DMS53 treated with DMSO at 0.1 percent for 48 hours (cell line): ENCODE data around the gene FAT1.
"Not testable (repeated sequence)": the region's sequence is repeated elsewhere in the genome, so short reads cannot be mapped to it uniquely, and the experiment has no call there.

Experiments used
- DNase-seq: peaks from one replicate; lab custom pipeline; 2025; ENCODE audit not compliant: unreplicated experiment; lab: John Stamatoyannopoulos, UW

Gene FAT1, protein sequence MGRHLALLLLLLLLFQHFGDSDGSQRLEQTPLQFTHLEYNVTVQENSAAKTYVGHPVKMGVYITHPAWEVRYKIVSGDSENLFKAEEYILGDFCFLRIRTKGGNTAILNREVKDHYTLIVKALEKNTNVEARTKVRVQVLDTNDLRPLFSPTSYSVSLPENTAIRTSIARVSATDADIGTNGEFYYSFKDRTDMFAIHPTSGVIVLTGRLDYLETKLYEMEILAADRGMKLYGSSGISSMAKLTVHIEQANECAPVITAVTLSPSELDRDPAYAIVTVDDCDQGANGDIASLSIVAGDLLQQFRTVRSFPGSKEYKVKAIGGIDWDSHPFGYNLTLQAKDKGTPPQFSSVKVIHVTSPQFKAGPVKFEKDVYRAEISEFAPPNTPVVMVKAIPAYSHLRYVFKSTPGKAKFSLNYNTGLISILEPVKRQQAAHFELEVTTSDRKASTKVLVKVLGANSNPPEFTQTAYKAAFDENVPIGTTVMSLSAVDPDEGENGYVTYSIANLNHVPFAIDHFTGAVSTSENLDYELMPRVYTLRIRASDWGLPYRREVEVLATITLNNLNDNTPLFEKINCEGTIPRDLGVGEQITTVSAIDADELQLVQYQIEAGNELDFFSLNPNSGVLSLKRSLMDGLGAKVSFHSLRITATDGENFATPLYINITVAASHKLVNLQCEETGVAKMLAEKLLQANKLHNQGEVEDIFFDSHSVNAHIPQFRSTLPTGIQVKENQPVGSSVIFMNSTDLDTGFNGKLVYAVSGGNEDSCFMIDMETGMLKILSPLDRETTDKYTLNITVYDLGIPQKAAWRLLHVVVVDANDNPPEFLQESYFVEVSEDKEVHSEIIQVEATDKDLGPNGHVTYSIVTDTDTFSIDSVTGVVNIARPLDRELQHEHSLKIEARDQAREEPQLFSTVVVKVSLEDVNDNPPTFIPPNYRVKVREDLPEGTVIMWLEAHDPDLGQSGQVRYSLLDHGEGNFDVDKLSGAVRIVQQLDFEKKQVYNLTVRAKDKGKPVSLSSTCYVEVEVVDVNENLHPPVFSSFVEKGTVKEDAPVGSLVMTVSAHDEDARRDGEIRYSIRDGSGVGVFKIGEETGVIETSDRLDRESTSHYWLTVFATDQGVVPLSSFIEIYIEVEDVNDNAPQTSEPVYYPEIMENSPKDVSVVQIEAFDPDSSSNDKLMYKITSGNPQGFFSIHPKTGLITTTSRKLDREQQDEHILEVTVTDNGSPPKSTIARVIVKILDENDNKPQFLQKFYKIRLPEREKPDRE (N-terminal part only)

DNA sequence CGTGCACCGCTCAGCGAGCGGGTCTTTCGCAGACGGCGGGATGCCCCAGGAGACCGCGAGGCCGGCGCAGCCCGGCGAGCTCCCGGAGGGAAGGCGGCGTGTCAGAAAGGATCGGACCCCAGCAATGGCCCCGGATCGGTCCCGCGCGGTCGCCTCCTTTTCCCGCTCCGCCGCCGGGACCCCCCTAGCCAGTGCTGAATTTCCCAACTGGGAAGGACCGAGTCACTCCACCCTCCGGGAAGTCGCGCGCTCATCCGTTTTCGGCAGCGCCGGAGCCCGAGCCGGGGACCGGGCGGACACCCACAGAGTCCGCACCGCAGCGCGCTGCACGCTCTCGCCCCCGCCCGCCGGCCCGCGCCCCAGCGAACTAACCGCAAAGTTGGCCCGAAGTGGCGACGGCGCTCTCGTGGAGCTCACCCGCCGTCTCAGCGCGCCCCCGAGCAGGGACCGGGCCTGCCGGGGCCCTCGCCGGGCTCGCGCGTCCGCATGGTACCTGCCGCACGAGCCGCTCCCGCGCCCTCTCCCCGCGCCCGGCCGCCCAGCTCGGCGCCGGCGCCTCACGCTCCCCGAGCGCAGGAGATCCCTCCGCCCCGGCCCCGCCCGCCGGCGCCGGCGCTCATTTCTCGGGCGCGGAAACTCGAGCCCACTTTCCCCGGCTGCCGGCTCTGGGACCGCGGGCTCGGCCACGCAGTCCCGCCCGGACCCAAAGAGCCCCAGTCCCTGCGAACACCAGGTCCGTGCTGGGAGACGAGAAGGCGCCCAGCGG is at the start of gene FAT1:
Gene FAT1 (minus strand): TSS at position 565 of the 766 bp plus-strand sequence. CDS start 14,029 bp downstream, outside the sequence.
- DNase-seq: peak; percentile 23

DNA sequence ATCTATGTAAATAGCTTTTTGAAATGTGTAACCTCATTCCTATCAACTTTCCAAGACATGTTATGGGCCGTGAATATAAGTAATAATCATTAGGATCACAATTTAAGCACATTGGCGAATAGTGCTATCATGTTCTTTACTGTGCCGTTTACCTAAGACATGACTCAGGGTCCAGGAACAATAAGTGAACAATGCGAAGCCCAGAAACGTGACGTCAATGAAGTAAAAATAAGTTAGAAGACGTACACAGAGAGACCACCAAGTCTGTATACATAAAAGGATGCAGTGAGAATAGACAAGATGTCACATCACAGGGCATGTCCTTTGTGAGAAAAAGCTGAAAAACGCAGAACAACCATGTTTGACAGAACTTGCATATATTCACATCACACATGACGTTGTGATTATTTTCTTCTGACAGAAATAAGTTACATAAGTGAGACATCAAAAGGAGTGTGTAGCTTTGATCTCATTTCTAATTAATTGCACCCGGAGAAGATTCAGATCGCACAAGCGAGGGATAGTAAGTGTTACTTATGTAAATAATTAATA is 49.4 kb upstream of the FAT1 start:
- DNase-seq: no peak

DNA sequence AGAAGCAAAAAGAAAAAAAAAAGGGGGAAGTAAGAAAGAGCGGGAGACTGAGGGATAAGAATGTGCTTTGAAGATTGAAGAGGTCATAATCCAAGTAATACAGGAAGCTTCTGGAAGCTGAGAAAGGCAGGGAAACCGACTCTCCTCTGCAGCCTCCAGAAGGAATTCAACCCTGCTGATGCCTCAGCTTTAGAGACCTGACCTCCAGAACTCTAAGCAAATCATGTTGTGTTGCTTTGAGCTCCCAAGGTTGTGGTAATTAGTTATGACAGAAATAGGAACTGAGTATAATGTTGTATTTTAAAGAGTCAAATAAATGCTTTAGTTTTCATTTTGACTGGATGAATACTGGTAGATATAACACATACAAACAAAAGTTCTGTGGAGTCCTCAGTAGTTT is 48.0 kb upstream of the FAT1 start:
- DNase-seq: no peak

DNA sequence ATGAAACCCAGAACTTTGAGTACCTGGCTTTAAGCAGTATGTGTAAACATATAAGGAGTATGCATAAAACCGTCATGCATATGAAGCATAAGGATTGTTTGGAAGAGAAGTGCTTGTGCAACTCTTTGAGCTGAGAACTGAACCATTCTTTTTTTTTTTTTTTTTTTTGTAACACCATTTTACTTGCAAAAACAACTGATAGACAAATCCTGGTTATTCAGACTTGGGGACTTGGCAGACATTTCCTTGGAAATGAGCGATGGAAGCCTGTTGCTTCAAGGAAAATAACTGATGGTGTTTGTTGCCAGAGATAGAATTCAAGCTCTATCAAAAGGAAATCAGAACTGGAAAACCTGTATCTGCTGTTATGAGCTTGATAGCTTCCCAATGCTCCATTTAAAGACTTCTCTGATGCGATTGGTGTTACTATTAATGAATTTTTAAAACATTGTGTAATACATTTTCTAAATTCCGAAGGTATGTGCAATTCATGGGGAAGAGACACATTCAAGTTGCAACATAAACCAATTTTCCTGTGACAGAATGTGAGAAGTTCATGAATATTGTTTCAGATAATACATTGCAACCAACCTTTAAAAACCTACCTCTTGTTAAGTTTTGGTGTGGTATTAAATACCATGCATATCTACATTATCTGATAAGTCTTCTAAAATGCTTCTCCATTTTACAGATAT is 47.0 kb upstream of the FAT1 start:
- DNase-seq: no peak

DNA sequence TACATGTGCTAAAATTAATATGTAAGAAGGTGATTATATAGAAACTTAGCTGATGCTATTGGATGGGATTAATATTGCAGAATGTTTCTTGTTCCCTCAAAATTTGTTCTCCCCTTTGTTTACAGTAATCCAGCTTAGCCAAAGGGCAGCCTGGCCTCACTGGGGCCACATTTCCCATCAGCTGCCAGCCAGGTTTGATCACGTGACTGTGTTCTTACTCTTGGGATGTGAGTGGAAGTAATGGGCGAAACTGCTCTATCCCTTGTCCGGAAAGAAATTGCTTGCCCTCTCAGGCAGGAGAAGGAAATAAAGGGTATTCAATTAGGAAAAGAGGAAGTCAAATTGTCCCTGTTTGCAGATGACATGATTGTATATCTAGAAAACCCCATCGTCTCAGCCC is 44.1 kb upstream of the FAT1 start:
- no peak for DNase-seq

DNA sequence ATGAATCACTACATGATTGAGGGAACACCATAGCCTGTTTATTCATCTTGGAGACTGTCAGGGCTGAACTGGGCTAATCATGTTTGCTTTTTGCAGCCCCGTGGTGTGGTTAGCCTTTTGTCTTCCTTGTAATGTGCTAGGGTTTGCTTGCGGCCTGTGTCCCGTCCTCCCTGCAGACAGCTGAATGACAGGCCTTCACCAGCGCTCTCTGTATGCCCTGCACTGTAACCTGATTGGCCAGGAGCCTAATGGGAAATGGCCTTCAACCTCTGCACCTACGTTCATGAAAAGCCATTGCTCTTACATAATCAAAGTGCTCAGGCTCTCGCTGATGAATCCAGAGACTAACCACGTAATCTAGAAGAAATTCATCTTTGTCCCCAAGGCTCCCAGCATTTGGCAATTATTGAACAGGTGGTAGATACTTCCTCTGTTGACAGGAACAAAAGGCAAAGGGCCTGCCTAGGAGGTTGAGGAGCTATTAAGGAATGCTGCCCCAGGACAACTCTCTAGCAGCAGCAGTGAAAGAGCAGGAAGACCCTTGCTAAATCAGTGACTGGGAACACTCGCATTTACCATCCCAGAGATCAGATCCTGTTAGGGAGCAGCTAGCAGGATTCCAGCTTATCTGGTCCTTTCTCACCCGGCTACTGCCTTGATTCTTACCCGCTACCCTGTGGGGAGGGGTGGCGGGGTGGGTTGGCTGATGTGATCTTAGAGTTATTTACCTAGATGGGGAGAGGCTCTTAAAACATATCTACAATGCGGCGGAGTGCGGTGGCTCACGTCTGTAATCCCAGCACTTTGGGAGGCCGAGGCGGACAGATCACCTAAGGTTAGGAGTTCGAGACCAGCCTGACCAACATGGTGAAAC is 42.3 kb upstream of the FAT1 start:
- DNase-seq: no peak

DNA sequence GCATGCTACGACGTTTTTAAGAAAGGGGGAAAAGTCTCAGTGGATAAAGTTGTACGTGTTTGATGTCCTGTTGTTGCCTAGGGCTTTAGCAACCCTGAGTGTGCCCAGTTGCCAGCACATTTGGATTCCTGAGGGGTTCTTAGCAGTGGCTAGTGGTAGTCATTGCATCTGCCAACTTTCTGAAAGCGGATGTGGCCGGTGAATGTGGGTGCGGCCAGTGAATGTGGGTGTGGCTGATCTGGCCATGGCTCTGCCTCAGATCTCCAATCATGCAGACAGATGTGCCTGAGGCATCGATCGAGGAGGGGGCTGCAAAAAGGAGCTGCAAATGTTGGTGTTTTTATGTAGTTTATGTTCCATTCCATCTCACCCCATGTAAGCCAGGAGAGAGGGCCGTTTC is 41.5 kb upstream of the FAT1 start:
- DNase-seq: no peak

DNA sequence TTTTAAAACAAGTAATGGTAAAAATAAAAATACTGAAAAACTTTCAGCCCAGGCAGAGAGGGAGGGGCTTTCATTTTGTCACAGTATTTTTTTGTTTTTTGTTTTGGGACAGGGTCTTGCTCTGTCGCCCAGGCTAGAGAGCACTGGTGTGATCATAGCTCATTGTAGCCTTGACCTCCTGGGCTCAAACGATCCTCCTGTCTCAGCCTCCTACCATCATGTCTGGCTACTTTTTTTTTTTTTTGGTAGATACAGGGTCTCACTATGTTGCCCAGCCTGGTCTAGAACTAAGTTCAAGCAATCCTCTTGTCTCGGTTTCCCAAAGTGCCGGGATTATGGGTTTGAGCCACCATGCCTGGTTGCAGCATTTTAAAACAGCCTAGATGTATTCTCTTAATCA is 40.8 kb upstream of the FAT1 start:
- no peak for DNase-seq

DNA sequence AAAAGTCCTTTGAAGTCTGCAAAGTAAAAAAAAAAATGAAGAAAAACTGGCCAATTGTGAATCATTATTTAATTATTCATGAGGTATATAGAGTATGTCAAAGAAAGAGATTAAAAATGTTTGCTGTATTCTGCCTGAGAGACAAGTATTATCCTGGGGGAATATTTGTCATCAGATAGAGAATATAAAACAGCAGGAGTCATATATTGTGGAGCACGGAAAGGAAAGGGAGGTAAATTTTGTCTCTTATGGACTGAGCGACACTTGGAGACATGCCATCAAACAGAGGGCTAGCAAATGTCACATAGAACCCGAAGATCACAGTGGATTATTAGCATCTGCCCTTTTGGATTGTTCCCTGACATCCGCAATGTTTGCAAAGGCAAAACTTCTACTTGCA is 39.2 kb upstream of the FAT1 start:
- no peak for DNase-seq

DNA sequence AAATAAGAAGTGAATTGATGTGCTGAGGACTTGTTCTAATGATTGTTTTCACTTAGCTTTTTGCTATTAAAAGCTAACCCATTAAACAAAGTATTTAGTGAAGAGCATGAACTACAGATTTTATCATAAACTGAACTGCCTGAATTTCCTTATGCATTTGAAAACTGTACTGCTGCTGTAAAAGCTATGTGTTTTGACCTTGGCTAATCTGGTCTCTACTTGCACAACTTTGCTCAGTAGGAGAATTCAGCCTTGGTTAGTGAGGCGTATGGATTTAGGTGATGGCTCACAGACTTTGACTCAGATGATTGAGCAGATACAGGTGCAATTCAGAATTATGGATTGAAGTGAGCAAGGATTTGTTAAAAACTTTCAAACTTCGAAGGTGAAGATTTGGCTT is 38.7 kb upstream of the FAT1 start:
- DNase-seq: no peak

DNA sequence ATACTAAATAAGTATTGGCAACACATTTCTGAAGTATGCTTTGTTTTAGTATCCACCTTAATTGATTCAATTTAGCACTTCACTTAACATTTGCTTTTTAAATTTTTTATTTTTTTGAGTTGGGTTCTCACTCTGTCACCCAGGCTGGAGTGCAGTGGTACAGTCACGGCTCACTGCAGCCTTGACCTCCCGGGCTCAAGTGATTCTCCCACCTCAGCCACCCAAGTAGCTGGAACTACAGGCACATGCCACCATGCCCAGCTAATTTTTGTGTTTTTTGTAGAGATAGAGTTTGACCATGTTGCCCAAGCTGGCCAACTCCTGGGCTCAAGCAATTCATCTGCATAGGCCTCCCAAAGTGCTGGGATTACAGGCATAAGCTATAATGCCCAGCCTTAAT is 38.3 kb upstream of the FAT1 start:
- not testable (repeated sequence) for DNase-seq

DNA sequence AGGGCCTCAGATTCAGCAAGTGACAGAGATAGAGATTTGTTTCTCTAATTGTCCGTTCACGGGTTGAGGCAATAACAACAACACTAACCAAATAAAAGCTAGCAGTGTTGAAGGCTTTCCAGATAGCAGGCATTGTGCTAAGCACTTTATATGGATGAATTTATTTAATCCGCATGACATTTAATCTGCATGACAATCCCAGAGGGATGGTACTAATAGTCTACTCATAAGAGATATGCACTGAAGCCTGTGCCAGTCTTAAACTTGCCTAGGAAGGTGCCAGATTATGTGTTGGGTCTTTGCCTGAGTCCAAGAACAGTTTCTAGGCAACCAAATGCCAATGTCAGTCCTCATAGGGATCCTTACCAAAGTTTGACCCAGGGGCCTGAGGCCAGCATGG is 37.7 kb upstream of the FAT1 start:
- no peak for DNase-seq

DNA sequence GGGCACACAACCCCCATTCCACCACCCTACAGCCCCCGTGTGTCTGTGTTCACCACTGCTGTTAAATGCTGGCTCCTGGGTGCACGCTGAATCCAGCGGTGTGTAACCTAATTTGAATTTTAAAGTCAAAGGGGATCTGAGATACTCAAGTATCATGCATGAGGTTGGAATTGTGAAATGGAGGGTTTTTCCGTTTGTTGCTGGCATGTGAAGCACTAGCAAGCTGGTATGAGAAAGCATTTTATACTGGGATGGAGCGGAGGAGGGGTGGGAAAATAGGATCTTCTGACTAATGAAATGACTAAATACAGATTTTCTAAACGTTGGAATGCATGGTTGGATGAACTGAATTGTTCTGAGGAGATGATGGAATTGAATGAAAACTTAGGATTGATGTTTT is 36.9 kb upstream of the FAT1 start:
- DNase-seq: no peak

DNA sequence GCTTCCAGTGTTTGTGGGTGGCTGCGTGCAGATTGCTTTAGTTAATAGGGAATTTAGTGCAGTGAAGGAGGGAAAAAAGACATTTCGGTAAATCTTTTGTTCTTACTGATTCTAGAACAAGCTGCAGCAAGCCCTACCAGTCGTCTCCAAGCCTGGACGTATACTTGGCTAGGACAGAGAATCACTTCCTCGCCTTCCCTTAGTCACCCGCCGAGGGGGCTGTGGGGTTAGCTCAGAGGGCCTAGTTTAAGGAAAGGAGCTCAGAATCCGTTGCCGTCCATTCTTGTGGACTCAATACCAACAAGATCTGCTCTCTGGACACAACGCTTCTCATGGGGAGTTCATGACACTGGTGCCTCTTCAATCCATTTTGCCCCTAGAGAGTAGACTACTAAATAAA is 36.3 kb upstream of the FAT1 start:
- DNase-seq: no peak

DNA sequence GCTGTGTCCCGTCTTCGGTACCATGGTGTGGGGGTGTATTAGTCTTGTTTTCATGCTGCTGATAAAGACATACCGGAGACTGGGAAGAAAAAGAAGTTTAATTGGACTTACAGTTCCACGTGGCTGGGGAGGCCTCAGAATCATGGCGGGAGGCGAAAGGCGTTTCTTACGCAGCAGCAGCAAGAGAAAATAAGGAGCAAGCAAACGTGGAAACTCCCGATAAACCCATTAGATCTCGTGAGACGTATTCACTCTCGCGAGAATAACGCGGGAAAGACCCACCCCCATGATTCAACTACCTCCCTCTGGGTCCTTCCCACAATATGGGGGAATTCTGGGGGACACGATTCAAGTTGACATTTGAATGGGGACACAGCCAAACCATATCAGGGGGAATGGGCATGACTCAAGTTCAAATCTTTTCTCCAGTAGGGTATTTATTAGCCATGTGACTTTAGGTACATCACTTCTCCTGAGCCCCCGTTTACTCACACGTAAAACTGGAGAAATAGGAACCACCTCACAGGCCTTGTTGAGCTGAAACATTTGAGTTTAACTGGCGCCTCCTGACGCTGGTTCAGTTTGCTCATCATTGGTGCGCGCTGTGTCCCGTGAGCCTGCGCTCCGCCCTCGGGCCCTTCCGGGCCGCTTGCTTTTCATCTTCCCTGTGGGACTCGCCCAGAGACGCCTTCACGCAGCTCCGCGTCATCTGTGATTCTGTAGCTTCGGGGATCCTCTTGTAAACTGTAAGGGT is 35.5 kb upstream of the FAT1 start:
- no peak for DNase-seq

DNA sequence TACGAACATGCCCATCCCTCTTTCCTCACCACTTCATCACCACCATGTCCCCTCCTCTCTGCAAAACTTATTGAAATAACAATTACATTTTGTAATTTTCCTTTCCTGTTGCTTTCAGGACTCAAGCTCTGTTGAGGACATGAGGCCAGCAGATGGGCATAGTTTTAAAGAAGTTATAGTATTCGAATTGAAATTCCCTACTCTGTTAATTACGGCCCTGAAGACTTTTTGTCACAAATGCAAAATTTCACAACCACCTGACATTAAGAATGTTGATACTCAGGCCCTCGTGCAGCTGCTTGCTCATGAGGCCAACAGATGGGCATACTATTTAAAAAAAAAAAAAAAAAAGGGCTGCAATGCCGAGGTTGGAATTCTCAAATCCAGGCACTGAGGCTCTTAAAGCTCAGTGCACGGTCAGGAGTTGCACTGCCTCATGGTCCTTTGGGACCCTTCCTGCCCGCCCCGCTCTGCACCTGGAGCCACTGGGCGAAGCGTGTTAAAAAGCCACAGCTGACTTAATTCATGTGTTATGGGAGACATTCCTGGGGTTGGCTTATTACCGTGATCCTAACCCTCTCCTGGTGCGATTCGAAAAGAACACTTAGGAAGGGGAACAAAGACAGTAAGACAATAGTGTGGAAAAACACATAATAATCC is 34.2 kb upstream of the FAT1 start:
- DNase-seq: no peak

DNA sequence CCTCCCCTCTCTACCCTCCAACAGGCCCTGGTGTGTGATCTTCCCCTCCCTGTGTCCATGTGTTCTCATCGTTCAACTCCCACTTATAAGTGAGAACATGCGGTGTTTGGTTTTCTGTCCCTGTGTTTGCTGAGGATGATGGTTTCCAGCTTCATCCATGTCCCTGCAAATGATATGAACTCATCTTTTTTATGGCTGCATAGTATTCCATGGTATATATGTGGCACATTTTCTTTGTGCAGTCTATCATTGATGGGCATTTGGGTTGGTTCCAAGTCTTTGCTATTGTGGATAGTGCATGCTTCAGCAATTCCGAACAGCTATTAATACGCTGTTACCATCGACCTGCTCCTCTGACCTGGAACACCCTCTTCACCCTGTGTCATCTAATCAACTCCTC is 32.9 kb upstream of the FAT1 start:
- DNase-seq: not testable (repeated sequence)
